HG03565 (cell line): ENCODE results near the gene DLG1.

ENCODE experiments used
- ATAC-seq: cut with Tn5 transposase; IDR thresholded peaks from one replicate; pipeline ENCODE4 v1.9.1; 2021; ENCODE audit warnings: mild to moderate bottlenecking, moderate library complexity; ENCODE audit not compliant: unreplicated experiment

Gene DLG1

GRCh38 chr3:197298341-197298944, at the start of gene DLG1:
DLG1 (minus strand) TSS chr3:197298612; CDS start chr3:197297204, 1,408 bp downstream.
- ATAC-seq: peak; percentile 33

GRCh38 chr3:197348014-197348413, 49.6 kb upstream of the DLG1 start:
- ATAC-seq: no peak

- no peak for ATAC-seq
Observed at GRCh38 chr3:197345390-197345789, 47.0 kb upstream of the DLG1 start.

GRCh38 chr3:197344582-197345318, 46.3 kb upstream of the DLG1 start:
- ATAC-seq: no peak

GRCh38 chr3:197343656-197344408, 45.4 kb upstream of the DLG1 start:
- no peak for ATAC-seq

- ATAC-seq: no peak
Observed at GRCh38 chr3:197343111-197343510, 44.7 kb upstream of the DLG1 start.

- ATAC-seq: no peak
Observed at GRCh38 chr3:197340521-197340871, 42.1 kb upstream of the DLG1 start.

- ATAC-seq: no peak
Observed at GRCh38 chr3:197339841-197340520, 41.6 kb upstream of the DLG1 start.

GRCh38 chr3:197338586-197338985, 40.2 kb upstream of the DLG1 start:
- ATAC-seq: no peak

- ATAC-seq: no peak
Observed at GRCh38 chr3:197337656-197338055, 39.2 kb upstream of the DLG1 start.

GRCh38 chr3:197337214-197337613, 38.8 kb upstream of the DLG1 start:
- no peak for ATAC-seq

GRCh38 chr3:197336348-197336747, 37.9 kb upstream of the DLG1 start:
- ATAC-seq: no peak

- ATAC-seq: no peak
Observed at GRCh38 chr3:197335428-197336132, 37.2 kb upstream of the DLG1 start.

- ATAC-seq: no peak
Observed at GRCh38 chr3:197333901-197334639, 35.7 kb upstream of the DLG1 start.

GRCh38 chr3:197331131-197331530, 32.7 kb upstream of the DLG1 start:
- no peak for ATAC-seq

- no peak for ATAC-seq
Observed at GRCh38 chr3:197329382-197329781, 31.0 kb upstream of the DLG1 start.

GRCh38 chr3:197328198-197328597, 29.8 kb upstream of the DLG1 start:
- ATAC-seq: no peak

GRCh38 chr3:197327701-197328100, 29.3 kb upstream of the DLG1 start:
- no peak for ATAC-seq

- ATAC-seq: no peak
Observed at GRCh38 chr3:197325773-197326172, 27.4 kb upstream of the DLG1 start.

GRCh38 chr3:197322149-197322548, 23.7 kb upstream of the DLG1 start:
- ATAC-seq: no peak
